GM21825 (cell line): ENCODE measurements around the gene ACO2.
A peak's percentile ranks its signal among the peaks of the same experiment; 100 is the strongest.
"Not testable (repeated sequence)": the region's sequence is repeated elsewhere in the genome, so short reads cannot be mapped to it uniquely, and the experiment has no call there.

ENCODE experiments used
- ATAC-seq: cut with Tn5 transposase; IDR thresholded peaks from one replicate; pipeline ENCODE4 v1.9.1; 2021; ENCODE audit warnings: mild to moderate bottlenecking, moderate library complexity; ENCODE audit not compliant: unreplicated experiment

Gene ACO2

DNA sequence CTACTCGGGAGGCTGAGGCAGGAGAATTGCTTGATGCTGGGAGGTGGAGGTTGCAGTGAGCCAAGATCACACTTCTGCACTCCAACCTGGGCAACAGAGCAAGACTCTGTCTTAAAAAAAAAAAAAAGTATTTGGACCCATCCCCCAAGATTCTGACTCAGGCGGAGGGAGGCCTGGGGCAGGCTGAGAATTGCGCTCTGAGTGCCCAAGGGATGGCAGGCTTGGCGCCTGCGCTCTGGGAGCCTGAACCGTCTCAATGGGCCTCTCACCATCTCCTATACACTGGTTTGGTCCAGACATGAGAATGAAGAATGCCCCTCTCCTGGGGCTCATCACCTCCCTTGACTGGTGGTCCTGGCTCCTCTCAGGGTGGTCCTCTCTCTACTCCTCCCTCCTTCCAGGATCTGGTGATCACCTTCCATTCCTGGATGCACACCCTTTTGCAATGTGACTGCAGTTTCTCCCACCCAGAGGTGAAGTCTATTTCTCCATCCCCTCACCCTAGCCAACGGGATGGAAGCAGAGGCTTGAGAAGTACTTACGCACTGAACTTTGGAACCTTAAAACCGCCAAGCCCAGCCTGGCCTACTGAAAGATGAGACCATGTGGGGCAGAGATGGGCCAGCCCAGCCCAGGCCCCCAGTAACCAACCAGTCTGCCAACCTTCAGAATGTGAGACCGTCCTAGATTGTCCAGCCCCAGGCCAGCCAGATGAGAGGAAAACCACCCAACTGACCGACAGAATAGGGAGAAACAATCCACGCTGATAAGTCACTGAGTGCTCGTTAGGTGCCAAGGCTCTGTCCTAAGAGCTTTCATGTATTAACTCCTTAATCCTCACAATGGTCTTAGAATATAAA is 70.5 kb downstream of the ACO2 start:
- no peak for ATAC-seq

DNA sequence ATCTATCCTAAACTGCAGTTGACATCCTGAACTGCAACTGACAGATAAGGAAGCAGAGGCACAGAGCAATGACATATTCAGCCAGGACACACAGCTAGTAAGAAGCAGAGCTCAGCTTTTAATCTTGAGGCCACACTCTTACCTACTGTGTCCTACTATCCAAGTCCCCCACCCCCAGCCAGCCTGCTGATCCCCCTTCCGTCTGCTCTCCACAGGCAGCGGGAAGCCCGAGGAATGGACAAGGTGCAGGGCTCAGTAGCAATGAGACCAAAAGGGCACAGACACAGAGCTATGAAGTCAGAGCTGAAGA is 71.0 kb downstream of the ACO2 start:
- no peak for ATAC-seq

DNA sequence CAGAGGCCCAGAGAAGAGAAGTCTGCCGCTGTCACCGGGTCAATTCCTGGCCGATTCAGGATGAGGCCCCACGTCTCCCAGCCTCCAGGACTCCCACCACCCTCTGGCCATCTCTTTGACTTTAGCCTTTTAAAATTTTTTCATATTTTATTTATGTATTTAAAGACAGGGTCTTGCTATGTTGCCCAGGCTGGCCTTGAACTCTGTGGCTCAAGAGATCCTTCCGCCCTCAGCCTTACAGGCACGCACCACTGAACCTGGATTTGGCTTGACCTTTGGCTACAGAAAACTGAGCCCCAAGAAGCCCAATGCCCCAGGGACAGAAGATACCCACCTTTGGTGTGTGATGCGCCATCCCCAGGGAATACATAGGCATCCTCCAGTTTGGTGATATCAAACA is 71.4 kb downstream of the ACO2 start:
- ATAC-seq = no peak

DNA sequence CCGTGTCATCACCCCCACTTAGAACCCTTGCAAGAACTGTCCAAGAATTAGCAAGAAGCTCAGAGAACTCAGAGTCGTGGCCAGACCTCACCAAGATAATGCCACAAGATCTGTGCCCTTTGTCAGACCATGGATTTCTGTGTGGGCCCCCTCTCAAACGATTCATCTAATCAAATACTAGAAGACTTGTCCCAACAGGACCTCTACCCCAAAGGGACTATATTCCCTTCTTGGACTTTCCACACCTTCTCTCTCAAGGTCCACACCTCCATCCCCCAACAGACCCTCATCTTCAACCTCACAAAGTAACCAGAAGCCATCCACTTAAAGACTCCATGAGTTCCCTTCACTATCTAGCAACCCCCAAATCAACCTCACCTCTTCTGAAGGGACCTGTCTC is 72.6 kb downstream of the ACO2 start:
- ATAC-seq = no peak

DNA sequence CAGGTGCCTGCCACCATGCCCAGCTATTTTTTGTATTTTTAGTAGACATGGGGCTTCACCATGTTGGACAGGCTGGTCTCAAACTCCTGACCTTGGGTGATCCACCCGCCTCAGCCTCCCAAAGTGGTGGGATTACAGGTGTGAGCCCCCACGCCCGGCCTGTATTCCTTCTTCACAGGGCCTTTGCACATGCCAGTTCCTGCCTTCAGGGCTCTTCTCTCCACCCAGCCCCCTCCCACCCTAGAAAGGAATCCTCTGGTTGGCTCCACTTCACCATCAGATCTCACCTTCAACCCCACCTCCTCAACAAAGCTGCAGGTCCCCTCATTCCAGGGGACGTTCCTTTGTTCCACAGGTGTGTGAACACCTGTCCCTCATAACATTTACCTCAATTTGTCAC is 73.3 kb downstream of the ACO2 start:
- no peak for ATAC-seq

DNA sequence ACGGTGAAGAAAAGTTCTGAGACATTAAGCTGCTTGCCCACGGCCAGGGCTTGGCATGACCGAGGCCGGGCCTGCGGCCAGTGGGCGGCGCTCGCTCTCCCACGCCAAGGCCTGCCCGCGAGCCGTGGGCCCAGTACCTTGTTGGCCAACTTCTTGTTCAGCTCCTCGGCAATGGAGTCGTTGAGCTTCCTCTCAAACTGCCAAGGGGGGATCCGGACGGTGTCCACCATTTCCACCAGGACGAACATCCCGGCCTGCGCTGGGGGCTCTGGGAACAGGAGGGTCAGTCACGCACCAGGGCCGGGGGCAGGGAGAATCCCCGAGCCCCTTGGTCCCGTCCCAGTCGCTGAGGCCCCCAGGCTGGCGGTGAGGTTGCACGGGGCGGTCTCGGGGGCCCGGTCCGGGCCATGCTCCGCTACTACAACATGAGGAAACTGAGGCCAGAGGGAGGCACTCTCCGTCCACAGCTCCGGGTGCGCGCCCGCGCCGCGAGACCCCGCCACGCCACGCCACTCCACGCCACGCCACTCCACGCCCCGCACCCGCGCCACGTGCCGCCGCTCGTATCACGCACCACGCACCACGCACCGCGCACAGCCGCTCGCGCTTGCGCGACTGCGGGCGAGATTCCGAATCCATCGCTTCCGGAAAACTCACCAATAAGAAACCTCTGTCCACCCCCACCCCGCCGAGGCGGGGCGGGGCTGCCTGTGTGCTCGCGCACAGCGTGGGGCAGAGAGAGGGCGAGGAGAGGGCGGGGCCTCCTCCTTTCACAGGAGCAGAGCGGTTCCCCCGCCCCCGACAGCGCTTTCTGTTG is 75.1 kb downstream of the ACO2 start, which contains the start of gene POLR3H:
POLR3H (minus strand) TSS at position 617 of the 817 bp plus-strand sequence; CDS start at position 248, 369 bp downstream.
- peak; percentile 89 for ATAC-seq

DNA sequence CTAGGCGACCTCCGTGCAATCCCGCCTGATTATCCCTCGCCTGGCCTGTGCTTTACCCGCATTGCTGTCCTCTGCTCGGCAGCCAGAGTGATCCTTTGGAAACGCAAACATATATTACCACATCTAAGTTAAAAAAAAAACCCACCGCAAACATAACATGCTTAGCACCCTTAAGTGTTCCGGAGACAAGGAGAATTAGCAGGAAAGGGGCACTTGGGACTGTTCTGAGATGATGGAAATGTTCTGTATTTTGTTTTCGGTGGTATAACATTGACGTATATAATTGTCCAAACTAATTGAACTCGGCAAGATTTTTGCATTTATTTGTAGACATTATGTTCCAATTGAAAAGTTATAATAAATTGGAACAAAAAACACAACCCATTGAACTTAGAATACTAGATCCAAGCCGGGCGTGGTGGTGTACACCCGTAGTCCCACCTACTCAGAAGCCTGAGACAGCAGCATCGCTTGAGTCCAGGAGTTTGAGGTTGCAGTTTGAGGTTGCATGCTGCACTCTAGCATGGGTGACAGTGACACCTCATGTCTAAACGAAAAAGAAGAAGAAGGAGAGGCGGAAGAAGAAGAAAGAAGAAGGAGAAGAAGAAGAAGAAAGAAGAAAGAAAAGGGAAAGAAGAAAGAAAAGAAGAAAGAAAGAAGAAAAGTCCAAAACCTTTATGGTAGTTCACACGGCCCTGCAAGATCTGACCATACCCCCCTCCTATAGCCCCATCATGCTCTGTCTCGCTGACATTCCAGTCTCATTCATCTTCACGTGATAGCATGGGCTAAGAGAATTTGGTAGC is 76.0 kb downstream of the ACO2 start:
- ATAC-seq = no peak

DNA sequence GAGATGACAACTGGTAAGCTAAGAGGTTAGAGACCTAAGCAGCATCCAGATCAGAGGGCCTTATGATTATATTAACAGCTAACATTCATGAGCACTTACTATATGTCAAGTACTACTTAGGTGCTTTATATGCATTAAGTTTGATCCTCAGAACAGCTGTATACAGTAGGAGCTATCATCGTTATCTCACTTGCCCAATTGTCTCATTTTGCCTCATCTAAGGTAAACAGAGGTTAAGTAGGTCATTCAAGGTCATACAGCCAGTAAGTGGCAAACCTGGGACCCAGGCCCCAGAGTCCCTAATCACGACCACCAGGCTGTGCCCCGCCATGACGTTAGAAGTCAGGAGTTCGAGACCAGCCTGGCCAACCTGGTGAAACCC is 79.9 kb downstream of the ACO2 start:
- ATAC-seq = no peak

DNA sequence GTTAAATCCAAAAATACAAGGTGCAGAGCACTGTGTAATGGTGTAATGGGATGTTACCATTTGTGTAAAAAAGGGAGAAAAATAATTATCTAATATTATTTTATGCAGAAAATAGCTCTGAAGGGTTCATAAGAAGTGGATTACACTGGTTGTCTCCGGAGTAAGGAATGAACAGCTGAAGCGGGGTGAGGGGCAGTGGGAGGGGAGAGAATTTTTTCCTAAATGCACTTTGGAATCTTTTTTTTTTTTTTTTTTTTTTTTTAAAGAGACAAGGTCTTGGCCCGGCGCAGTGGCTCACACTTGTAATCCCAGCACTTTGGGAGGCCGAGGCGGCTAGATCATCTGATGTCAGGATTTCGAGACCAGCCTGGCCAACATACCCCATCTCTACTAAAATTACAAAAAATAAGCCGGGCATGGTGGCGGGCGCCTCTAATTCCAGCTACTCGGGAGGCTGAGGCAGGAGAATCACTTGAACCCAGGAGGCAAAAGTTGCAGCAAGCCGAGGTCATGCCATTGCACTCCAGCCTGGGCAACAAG is 82.1 kb downstream of the ACO2 start:
- ATAC-seq = no peak

DNA sequence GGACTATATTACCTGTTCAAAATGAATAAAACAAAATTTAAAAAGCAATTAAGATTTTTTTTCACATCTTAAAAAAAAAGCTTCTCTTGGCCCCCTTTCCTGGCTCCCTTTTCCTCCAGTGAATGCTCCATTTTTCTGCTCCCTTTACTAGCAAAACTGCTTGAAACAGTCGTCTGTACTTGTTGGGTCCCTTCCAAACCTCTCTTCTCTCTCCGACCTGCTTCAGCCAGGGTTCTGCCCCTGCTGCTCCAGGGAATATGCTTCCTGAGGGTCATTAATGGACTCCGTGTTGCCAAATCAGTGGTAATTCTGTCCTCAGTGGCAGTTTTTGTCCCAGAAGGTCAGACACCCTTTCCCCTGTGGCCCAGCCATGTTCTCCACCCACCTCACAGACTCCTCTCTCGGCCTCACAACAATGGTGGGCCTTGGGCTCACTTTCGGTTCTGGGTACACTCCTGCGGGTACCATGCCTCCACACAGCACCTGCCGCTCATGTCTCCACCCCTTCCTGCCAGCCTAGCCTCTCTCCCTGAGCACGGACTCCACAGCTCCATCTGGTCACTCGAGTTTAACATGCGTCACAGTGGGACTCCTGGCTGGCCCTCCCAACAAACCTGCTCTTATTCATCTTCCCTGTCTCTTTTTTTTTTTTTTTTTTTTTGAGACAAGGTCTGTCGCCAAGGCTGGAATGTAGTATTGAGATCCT is 83.1 kb downstream of the ACO2 start:
- ATAC-seq = no peak

DNA sequence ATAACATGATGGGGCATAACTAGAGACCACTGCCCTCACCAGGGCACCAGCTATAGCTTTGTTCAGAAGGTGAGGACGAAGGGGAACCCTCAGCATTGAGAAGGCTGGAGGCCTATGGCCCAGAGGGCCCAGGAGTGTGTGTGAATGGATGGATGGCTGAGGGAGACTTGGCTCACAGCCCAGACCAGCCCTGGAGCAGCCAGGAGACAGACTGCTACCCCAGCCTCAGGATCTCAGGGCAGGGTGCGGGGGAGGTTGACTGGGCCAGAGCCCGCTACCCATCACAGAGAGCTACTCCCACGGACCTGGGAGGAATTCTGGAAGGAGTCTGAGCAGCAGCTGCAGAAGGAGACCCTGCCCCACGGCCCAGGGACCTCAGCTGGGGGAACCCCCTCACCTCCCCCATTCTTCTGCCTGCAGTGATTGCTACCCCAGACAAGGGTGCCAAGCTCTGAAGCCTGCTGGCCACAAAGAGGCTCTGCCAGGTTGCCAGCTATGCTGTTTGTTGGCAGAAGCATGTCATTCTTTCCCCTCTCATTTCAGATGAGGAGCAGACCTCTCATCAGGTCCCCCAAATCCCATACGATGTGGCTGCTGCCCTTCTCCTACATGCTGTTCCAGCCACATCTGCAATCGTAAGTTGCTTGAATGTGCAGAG is 86.5 kb downstream of the ACO2 start:
- no peak for ATAC-seq

DNA sequence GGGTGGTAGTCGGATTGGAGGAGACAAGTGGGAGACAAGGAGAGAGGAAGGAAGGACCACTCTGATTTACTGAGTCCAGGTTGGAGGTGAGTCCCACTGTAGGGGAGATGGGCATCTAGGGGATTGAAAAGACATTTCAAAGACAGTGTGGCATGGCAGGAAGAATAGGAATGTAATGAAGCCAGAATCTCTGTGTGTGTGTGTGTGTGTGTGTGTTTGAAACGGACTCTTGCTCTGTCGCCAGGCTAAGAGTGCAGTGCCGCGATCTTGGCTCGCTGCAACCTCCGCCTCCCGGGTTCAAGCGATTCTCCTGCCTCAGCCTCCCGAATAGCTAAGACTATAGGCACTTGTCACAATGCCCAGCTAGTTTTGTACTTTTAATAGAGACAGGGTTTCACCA is 87.6 kb downstream of the ACO2 start:
- ATAC-seq = no peak

DNA sequence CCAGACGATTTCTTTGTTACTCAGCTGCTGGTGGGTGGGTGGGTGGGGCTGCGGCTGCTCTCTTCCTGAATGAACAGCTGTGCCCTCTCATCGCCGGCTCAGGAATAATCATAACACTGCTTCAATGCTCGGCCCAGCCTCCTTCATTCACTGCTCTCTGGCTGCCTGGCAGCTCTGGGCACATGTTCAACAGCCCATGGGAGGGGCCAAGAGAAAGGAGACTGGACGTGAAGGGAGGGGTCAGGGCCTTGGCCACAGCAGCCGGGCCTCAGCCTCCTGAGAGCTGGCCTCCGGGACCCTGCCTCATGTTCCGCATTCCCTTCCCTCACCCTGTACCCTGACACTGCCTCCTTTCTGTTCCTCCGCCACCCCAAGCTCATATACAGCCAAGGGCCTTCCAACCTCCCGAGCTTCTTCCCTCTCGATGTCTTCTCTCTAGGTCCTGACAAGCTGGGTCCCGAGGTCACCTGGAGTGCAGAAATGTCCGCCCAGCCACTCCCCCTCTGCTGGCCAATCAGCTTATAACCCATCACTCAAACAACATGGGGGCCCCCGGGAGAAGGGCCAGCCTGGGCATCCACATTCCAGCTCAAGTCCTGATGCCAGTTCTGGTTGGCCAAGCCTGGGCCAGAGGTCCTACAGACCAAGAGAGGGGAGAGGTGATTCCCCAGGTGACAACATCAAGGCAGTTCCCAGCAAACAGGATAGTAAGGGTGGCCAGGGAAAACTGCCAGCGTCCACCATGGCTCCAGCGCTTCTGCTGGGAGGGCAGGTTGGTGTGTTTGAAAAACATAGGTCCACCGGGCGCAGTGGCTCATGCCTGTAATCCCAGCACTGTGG is 88.7 kb downstream of the ACO2 start:
- no peak for ATAC-seq

DNA sequence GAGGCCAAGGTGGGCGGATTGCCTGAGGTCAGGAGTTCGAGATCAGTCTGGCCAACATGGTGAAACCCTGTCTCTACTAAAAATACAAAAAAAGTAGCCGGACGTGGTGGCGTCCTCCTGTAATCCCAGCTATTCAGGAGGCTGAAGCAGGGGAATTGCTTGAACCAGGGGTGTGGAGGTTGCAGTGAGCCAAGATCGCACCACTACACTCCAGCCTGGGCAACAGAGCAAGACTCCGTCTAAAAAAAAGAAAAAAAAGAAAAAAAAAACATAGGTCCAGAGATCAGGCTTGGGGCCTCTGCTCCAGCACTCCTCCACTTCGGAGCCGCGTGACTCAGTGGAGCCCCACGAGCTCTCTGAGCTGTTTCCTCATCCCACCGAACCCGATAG is 89.3 kb downstream of the ACO2 start:
- ATAC-seq = not testable (repeated sequence)

DNA sequence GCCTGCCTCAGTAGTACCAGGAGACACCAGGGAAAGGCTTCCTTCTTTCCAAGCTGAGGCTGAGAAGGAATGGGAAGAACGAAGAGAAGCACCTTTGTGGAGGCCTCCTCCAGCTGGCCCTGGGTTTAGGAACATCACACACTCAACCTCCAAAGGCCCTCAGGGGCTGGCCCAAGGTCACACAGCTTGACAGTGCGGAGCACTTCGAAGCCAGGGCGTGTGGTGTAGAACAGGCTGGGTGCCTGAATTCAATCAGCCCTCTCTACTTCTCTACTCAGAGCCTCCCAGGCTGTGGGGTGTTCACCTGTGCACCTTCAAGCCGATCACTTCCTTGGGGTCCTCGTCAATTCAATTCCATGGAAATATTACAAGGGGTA is 91.2 kb downstream of the ACO2 start:
- no peak for ATAC-seq

DNA sequence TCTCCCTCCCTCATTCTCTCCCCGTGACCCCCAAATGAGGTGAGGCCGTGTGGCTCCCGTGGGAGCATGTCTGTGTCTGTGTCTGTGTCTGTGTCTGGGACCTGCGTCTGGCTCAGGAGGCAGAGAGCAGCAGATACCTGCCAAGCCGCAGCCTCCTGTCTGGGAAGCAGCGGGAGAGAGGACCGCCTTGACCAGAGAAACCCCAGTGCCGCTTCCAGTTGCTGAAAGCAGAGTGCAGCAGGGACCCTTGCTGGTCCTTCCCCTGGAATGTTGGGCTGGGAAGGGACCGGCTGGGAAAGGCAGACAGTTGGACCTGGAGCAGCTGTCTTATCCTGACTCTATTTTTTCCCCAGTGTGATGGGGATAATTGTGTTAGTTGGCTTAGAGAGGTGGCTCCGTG is 92.4 kb downstream of the ACO2 start:
- no peak for ATAC-seq

DNA sequence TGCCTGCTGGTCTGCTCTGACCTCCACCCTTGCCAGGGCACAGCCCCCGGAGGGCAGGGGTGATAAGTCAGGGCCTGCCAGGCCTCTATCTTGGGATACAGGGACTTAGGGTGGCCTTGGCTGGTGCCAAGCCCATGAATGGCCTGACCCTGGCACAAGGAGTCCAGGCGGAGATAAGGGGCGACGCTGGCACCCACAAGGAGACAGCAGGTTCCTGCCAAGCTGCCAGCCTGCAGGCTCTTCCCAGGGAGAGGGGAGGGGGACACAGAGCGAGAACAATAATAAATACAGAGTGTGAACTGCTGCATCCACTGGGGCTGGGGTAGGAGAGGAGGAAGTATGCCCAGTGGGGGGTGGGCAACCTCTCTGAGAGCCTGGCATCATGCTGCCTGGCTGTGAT is 92.9 kb downstream of the ACO2 start:
- ATAC-seq = no peak

DNA sequence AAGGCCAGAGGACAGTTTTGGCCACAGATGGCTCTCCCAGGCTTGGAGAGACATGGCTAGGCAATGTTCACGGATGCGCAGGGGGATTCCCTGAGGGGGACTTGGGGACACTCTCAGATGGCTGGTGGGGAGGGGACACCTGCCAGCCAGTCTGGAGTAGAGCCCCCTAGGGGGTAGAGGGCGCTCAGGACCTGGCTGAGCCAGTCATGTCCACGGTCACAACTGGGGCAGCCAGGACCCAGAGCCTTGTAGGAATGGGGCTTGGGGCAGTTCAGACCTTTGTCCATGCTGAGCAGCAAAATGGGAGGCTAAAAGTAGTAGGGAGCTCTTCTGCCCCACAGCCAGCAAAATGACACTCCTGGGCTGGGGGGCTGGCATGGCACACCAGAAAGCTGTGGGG is 93.5 kb downstream of the ACO2 start:
- ATAC-seq = no peak

DNA sequence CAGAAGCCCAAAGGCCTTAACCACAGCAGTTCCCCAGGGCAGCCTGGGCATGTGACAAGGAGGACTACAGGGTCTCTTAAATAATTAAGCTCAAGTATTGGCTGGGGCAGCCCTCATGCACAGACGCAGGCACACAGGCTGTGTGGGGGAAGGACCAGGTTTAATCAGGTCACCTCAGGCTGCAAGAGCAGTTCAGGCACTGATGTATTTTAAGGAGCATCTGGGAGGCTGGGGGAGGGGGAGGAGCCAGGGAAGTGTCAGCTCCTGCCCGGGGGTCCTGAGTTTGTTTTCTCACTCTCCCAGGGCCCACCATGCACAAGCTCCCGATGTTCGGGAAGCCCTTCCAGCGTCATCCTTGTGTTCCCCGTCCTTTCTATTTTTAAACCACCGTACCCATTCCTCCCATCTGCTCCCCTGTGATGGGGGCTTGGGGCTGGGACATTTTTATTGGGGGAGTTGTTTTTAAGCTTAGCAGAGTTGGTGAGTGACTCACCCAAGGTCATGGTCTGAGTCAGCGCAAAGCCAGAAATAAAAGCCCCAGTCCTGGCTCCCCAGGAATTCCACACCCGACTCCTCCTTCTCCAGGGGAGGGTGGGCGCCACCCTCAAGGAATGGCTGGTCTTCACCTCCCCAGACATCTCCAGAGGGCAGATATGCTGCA is 94.3 kb downstream of the ACO2 start:
- no peak for ATAC-seq
